ENCODE data around the gene UPK1A.

UPK1A gene

DNA sequence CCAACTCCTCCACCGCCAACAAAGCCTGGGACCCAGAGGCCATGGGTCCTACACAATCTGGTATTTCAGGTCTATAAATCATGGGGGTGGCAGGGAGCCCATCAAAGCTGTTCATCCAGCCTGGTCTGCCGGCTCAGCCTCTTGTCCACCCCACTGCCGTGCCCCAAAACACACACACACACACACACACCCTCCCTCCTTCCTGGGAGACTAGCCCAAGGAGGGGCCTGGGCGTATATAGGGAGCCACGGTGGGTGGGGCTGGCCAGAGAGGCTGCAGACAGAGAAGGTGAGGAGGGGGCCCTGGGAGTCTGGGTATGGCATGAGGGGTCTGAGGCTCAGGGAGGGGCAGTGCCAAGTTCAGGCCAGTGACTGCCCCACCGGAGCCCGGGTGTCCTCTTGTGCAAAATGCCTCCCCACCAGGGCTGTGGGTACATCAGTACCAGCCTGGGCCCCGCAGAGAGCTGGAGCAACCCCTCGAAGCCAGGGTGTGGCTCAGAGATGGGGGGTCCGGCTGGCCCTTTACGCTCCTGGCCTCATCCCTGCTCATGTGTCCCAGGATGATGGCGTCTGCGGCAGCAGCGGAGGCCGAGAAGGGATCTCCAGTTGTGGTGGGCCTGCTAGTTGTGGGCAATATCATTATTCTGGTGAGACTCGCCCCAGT is at the start of gene UPK1A:
Gene UPK1A, plus strand, starts transcription at position 267 of the 663 bp plus-strand sequence. Its CDS starts 296 bp downstream, at position 563.
- DNase-seq, result no peak

DNA sequence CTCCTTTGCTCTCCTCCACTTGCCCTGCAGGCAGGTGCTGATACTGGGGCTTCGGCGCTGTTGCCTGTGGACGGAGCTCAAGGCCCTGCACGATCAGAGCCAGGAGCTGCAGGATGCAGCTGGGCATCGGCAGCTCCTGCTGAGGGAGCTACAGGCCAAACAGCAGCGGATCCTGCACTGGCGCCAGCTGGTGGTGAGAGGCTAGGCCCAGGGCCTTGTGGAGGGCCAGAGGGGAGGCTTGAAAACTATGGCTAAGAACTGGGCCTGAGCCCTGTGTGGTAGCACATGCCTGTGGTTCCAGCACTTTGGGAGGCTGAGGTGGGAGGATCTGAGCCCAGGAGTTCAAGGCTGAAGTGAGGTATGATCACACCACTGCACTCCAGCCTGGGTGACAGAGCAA is 47.5 kb upstream of the UPK1A start:
- no peak for DNase-seq

DNA sequence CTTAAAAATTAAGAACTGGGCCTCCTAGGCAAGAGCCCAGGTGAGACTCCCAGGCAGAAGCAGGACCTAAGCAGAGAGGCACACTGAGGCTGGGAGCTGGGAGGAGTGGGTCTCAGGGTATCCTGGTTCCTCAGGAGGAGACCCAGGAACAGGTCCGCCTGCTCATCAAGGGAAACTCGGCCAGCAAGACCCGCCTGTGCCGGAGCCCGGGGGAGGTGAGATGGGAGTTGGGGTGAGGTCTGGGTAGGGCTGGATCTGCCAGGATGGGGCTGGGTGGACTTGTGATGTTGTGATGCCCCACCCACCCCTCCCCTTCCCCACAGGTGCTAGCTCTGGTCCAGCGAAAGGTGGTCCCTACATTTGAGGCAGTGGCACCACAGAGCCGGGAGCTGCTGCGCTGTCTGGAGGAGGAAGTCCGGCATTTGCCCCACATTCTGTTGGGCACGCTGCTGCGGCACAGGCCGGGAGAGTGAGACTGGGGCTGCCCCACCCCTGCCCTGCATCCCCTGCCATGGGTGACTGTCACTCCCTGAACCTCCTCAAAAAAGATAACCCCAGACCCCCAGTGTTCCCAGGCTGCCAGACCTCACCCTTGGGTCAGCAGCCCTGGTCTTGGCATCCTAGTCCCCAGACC is 46.9 kb upstream of the UPK1A start:
- no peak for DNase-seq

GRCh38 chr19:35620001-35620400 is 46.3 kb upstream of the UPK1A start:
- no peak for DNase-seq

- DNase-seq, result no peak
These were observed 44.6 kb upstream of the UPK1A start for GRCh38 chr19:35621708-35622107.

GRCh38 chr19:35622750-35623149 is 43.6 kb upstream of the UPK1A start:
- DNase-seq, result no peak

GRCh38 chr19:35623327-35624010 is 42.8 kb upstream of the UPK1A start:
- DNase-seq, result no peak

- no peak for DNase-seq
These were observed 38.1 kb upstream of the UPK1A start for GRCh38 chr19:35628264-35628564.

- DNase-seq, result peak; percentile 100
These were observed 37.6 kb upstream of the UPK1A start, which contains the start of gene RBM42 for GRCh38 chr19:35628565-35629331. Gene RBM42 (plus strand): TSS chr19:35629036. CDS start chr19:35629154, 118 bp downstream.

GRCh38 chr19:35629332-35629633 is 37.0 kb upstream of the UPK1A start:
- no peak for DNase-seq

- DNase-seq, result no peak
These were observed 32.4 kb upstream of the UPK1A start for GRCh38 chr19:35633727-35634440.

DNA sequence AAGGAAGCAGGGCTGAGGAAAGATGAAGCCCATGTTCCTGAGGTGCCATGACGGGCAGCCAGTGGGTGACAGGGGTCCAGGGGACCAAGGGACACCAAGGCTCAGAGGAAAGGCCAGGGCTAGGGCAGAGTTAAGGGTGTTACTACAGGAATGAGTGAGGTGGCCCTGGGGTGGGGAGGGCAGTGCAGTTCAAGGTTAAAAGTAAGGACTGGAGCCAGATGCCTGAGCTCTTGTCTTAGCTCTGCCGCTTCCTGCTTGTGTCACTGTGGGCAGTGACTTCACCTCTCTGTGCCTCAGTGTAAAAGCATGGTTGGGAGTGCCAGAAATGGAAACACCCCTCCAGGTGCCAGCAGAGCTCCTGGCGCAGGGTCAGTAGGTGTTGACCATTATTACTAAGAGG is 29.7 kb upstream of the UPK1A start:
- no peak for DNase-seq

- DNase-seq, result no peak
These were observed 29.2 kb upstream of the UPK1A start for GRCh38 chr19:35637165-35637564.

- DNase-seq, result no peak
These were observed 27.0 kb upstream of the UPK1A start for GRCh38 chr19:35639321-35639639.

GRCh38 chr19:35639863-35640262 is 26.5 kb upstream of the UPK1A start:
- DNase-seq, result no peak

GRCh38 chr19:35641515-35642151 is 24.7 kb upstream of the UPK1A start, which contains the start of gene ETV2:
Gene ETV2 (plus strand): TSS chr19:35641745. CDS start chr19:35642461, 716 bp downstream.
- peak; percentile 59 for DNase-seq

DNA sequence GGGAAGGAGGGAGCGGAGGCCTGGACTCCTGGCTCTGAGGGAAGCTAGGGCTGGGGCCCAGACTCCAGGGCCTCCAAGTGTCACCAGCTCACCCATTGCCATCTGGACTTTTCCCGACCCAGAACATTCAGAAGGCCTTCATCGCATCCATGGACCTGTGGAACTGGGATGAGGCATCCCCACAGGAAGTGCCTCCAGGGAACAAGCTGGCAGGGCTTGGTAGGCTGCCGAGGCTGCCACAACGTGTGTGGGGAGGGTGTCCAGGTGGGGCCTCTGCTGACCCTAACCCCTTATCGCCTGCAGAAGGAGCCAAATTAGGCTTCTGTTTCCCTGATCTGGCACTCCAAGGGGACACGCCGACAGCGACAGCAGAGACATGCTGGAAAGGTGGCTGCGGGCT is 24.0 kb upstream of the UPK1A start:
- DNase-seq, result no peak

DNA sequence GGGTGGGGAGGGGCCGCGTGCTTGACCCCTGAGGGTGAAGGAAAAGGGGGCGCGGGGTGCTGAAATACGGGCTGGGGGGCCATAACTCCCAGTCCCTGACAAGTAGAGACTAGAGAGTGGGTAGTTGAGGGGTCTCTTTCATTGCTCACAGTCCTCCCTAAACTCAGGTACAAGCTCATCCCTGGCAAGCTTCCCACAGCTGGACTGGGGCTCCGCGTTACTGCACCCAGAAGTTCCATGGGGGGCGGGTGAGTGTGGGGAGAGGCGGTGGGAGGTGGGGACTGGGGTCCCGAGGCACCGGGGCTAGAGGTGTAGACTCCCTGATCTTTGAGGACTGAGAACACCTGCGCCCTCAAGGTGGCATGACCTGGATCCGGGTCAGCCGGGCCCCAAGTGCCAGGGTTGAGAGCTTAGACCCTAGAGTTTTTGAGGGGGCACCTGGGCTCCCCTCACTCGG is 23.5 kb upstream of the UPK1A start:
- DNase-seq, result no peak

GRCh38 chr19:35643255-35644205 is 22.8 kb upstream of the UPK1A start:
- DNase-seq, result peak; percentile 81

GRCh38 chr19:35644206-35644986 is 21.9 kb upstream of the UPK1A start:
- peak; percentile 94 for DNase-seq

Data from fibroblast of skin of right biceps (primary cell).